ENCODE results near the gene PDE4D. TPM values are rescaled to one million over a fixed set of nuclear protein-coding genes. Genes with fewer than 3 reads are reported as not detected.

Gene PDE4D
- total RNA-seq, 2 donors from 2014 or later = 207 to 300 TPM

- H3K4me1 Mint-ChIP-seq = no peaks in the 10 kb centered on the region
- H3K36me3 Mint-ChIP-seq (ENCODE audit: low read depth) = no peaks in the 10 kb centered on the region
- no peak for ATAC-seq
- no peaks in the 10 kb centered on the region for H3K9me3 ChIP-seq (ENCODE audit: control insufficient read depth, low read length, poor library complexity, severe bottlenecking)
- H3K27me3 Mint-ChIP-seq = no peaks in the 10 kb centered on the region
- no peak overlapping the region for H3K27ac Mint-ChIP-seq
- no peak overlapping the region for H3K4me3 Mint-ChIP-seq
- DNase-seq = no peak
Observed at GRCh38 chr5:59519338-59519737, 374.2 kb downstream of the PDE4D start.

DNA sequence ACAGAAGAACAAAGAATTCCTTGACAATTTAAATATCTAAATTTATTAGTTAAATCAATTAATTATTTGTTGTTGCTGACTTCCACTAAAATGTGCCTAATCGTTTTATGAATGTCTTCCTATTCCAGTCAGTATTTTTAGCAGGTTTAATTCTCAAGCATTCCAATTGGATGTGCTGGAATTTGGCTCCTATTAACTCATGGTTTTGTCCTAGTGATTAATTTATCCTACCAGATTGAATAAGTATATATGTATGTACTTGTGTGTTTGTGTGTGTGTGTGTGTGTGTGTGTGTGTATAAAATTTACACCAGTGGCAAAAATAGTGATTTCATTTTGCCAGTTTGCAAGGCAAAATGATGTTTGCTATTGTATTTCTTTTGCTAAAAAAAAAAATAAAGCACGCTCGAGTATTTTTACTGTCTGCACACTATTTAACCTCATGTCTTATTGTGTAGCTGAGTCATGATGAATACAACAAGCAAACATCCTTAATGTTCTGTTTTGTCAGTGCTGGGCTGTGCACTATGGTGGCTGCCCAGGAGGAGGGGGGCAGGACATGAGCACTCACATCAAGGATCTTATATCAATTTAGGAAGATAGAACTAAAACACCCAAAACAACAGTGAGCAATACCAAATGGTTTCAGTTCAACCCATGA is 375.5 kb downstream of the PDE4D start:
- no peaks in the 10 kb centered on the region for H3K9me3 ChIP-seq (ENCODE audit: control insufficient read depth, low read length, poor library complexity, severe bottlenecking)
- H3K27me3 Mint-ChIP-seq = no peaks in the 10 kb centered on the region
- H3K27ac Mint-ChIP-seq = no peak overlapping the region
- DNase-seq (no peak), ATAC-seq (no peak)
- H3K36me3 Mint-ChIP-seq (ENCODE audit: low read depth) = no peaks in the 10 kb centered on the region
- no peaks in the 10 kb centered on the region for H3K4me1 Mint-ChIP-seq
- no peak overlapping the region for H3K4me3 Mint-ChIP-seq

- Mint-ChIP-seq H3K4me3 (no peak overlapping the region), H3K27ac (no peak overlapping the region), H3K27me3 (no peaks in the 10 kb centered on the region), H3K36me3 (ENCODE audit: low read depth) (no peaks in the 10 kb centered on the region), H3K4me1 (no peaks in the 10 kb centered on the region)
- no peak for DNase-seq
- H3K9me3 ChIP-seq (ENCODE audit: control insufficient read depth, low read length, poor library complexity, severe bottlenecking) = no peaks in the 10 kb centered on the region
- no peak for ATAC-seq
Observed at GRCh38 chr5:59516161-59516560, 377.4 kb downstream of the PDE4D start.

DNA sequence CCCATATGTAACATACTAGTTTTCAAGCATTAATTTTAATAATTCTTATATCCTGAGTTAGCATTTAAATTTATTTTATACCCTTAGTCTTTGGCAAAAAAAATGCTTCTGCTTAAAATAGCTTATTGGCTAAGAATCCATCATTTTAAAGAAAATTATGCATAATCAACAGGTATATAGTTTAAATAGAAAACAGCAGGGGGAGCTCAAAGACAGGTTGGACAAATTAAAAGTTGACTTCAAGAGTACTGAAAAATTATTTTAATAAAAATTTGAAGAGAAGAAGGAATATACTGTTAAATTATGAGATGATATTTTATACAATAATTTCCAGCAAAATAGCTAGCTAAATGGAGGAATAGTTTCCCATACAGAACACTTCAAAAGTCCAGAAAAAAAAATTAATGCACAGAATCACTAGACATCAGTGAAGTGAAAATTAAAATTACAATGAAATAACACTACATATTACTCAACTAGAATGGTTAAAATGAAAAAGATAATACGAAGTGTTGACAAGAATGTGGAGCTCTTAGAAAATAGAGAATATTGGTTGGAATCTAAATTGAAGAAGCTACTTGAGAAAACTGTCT is 387.1 kb downstream of the PDE4D start:
- no peaks in the 10 kb centered on the region for H3K9me3 ChIP-seq (ENCODE audit: control insufficient read depth, low read length, poor library complexity, severe bottlenecking)
- Mint-ChIP-seq H3K27me3 (peaks cover 13% of the 10 kb centered on the region), H3K27ac (no peak overlapping the region), H3K36me3 (ENCODE audit: low read depth) (no peaks in the 10 kb centered on the region), H3K4me1 (no peaks in the 10 kb centered on the region), H3K4me3 (no peak overlapping the region)
- no peak for DNase-seq
- no peak for ATAC-seq

- Mint-ChIP-seq H3K27ac (no peak overlapping the region), H3K4me3 (no peak overlapping the region), H3K4me1 (no peaks in the 10 kb centered on the region), H3K36me3 (ENCODE audit: low read depth) (no peaks in the 10 kb centered on the region), H3K27me3 (peaks cover 23% of the 10 kb centered on the region)
- no peak for ATAC-seq
- no peaks in the 10 kb centered on the region for H3K9me3 ChIP-seq (ENCODE audit: control insufficient read depth, low read length, poor library complexity, severe bottlenecking)
- DNase-seq = no peak
Observed at GRCh38 chr5:59504043-59504442, 389.5 kb downstream of the PDE4D start.

DNA sequence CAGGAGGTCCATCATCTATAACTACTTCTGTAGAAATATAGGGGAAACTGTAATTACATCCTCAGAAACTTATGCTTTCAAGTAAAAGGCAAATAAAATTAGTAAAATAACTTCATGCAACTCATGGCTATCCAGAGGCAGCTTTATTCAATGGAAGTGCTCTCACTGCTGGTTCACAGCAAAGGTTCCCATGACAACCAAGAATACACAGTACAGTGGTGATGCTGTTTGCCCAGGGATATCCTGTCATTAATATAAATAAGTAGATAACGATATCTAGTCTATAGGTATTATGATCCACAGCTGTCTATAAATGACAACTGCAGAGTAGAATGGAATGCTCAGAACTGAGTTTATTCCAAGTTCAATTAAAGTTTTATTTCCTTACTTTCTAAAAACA is 390.3 kb downstream of the PDE4D start:
- H3K9me3 ChIP-seq (ENCODE audit: control insufficient read depth, low read length, poor library complexity, severe bottlenecking) = no peaks in the 10 kb centered on the region
- ATAC-seq = no peak
- Mint-ChIP-seq H3K36me3 (ENCODE audit: low read depth) (no peaks in the 10 kb centered on the region), H3K4me1 (no peaks in the 10 kb centered on the region), H3K4me3 (no peak overlapping the region), H3K27ac (no peak overlapping the region), H3K27me3 (peaks cover 28% of the 10 kb centered on the region)
- no peak for DNase-seq

- Mint-ChIP-seq H3K36me3 (ENCODE audit: low read depth) (no peaks in the 10 kb centered on the region), H3K27me3 (peaks cover 37% of the 10 kb centered on the region), H3K4me3 (no peak overlapping the region), H3K4me1 (no peaks in the 10 kb centered on the region), H3K27ac (no peak overlapping the region)
- no peak for ATAC-seq
- DNase-seq = no peak
- no peaks in the 10 kb centered on the region for H3K9me3 ChIP-seq (ENCODE audit: control insufficient read depth, low read length, poor library complexity, severe bottlenecking)
Observed at GRCh38 chr5:59501316-59501715, 392.2 kb downstream of the PDE4D start.

DNA sequence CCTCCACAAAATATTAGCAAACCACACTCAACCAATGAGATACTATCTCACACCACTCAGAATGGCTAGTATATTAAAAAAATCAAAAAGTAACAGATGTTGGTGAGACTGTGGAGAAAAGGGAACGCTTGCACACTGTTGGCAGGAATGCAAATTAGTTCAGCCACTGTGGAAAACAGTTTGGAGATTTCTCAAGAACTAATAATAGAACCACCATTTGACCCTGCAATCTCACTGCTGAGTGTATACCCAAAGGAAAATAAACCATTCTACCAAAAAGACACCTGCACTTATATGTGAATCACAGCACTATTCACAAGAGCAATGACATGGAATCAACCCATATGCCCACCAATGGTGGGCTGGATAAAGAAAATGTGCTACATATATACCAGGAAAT is 393.5 kb downstream of the PDE4D start:
- no peak overlapping the region for H3K4me3 Mint-ChIP-seq
- no peak for ATAC-seq
- H3K9me3 ChIP-seq (ENCODE audit: control insufficient read depth, low read length, poor library complexity, severe bottlenecking) = no peaks in the 10 kb centered on the region
- H3K27ac Mint-ChIP-seq = no peak overlapping the region
- H3K4me1 Mint-ChIP-seq = no peaks in the 10 kb centered on the region
- peaks cover 40% of the 10 kb centered on the region for H3K27me3 Mint-ChIP-seq
- no peaks in the 10 kb centered on the region for H3K36me3 Mint-ChIP-seq (ENCODE audit: low read depth)
- DNase-seq = no peak

DNA sequence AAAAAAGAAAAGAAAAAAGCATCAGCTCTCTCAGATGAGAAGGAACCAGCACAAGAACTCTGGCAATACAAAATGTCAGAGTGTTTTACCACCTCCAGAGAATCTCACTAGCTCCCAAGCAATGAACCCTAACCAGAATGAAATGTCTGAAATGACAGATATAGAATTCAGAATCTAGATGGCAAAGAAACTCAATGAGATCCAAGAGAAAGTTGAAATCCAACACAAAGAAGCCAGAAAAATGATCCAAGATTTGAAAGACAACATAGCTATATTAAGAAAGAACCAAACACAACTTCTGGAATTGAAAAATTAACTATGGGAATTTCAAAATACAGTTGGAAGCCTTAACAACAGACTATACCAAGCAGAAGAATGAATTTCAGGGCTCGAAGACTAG is 396.3 kb downstream of the PDE4D start:
- H3K27ac Mint-ChIP-seq = no peak overlapping the region
- no peaks in the 10 kb centered on the region for H3K9me3 ChIP-seq (ENCODE audit: control insufficient read depth, low read length, poor library complexity, severe bottlenecking)
- DNase-seq (no peak), ATAC-seq (no peak)
- H3K27me3 Mint-ChIP-seq = peaks cover 40% of the 10 kb centered on the region
- H3K4me1 Mint-ChIP-seq = no peaks in the 10 kb centered on the region
- H3K36me3 Mint-ChIP-seq (ENCODE audit: low read depth) = no peaks in the 10 kb centered on the region
- H3K4me3 Mint-ChIP-seq = no peak overlapping the region

- no peaks in the 10 kb centered on the region for H3K9me3 ChIP-seq (ENCODE audit: control insufficient read depth, low read length, poor library complexity, severe bottlenecking)
- Mint-ChIP-seq H3K36me3 (ENCODE audit: low read depth) (no peaks in the 10 kb centered on the region), H3K27ac (no peak overlapping the region), H3K27me3 (peaks cover 36% of the 10 kb centered on the region), H3K4me1 (no peaks in the 10 kb centered on the region), H3K4me3 (no peak overlapping the region)
- DNase-seq (no peak), ATAC-seq (no peak)
Observed at GRCh38 chr5:59496524-59497134, 396.9 kb downstream of the PDE4D start.

DNA sequence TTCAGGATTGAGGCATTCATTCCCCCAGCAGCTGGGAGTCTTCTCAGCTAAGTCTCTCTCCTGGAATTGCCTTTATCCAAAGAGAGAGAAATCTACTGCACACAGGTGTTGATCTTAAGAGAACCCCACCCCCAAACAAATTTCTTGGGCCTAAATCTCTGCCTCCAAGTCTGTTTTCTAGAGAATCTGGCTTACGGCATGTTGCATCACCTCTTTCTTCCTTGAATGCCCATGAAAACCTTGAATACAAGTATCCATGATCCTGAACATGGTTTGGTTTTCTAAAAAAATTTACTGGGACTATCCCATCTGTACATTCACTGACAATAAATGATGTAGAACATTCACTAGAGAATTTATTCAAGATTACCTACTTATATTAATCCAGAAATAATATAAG is 401.6 kb downstream of the PDE4D start:
- H3K36me3 Mint-ChIP-seq (ENCODE audit: low read depth) = no peaks in the 10 kb centered on the region
- peaks cover under 1% of the 10 kb centered on the region for H3K4me1 Mint-ChIP-seq
- no peak overlapping the region for H3K27ac Mint-ChIP-seq
- ATAC-seq (no peak), DNase-seq (no peak)
- no peaks in the 10 kb centered on the region for H3K9me3 ChIP-seq (ENCODE audit: control insufficient read depth, low read length, poor library complexity, severe bottlenecking)
- H3K27me3 Mint-ChIP-seq = peaks cover 20% of the 10 kb centered on the region
- H3K4me3 Mint-ChIP-seq = no peak overlapping the region

GRCh38 chr5:59489551-59489950 is 404.0 kb downstream of the PDE4D start:
- Mint-ChIP-seq H3K4me1 (peaks cover 2% of the 10 kb centered on the region), H3K27me3 (peaks cover 5% of the 10 kb centered on the region), H3K4me3 (no peak overlapping the region), H3K27ac (no peak overlapping the region), H3K36me3 (ENCODE audit: low read depth) (no peaks in the 10 kb centered on the region)
- no peaks in the 10 kb centered on the region for H3K9me3 ChIP-seq (ENCODE audit: control insufficient read depth, low read length, poor library complexity, severe bottlenecking)
- ATAC-seq (no peak), DNase-seq (no peak)

GRCh38 chr5:59487772-59488729 is 405.5 kb downstream of the PDE4D start:
- peaks cover 5% of the 10 kb centered on the region for H3K27me3 Mint-ChIP-seq
- no peak for DNase-seq
- no peaks in the 10 kb centered on the region for H3K36me3 Mint-ChIP-seq (ENCODE audit: low read depth)
- no peaks in the 10 kb centered on the region for H3K9me3 ChIP-seq (ENCODE audit: control insufficient read depth, low read length, poor library complexity, severe bottlenecking)
- no peak for ATAC-seq
- no peak overlapping the region for H3K4me3 Mint-ChIP-seq
- no peak overlapping the region for H3K27ac Mint-ChIP-seq
- peaks cover 2% of the 10 kb centered on the region for H3K4me1 Mint-ChIP-seq
